OCI-LY3 (cell line): Measurements from ENCODE around the gene SCAMP5.

Experiments used
- H2AFZ ChIP-seq: fragments of 200-600, 300-600 bp; shearing (Covaris generic); 2 replicates; pipeline ENCODE4 v1.6.0; 2014; ENCODE audit warnings: antibody characterized with exemption, low read depth, low read length
- H3K27ac ChIP-seq: fragments of 200-600, 300-600 bp; sonication (generic); 2 replicates; pipeline ENCODE4 v1.5.1; 2014; ENCODE audit warnings: mild to moderate bottlenecking, low read length, moderate library complexity, mixed read lengths
- H3K27me3 ChIP-seq: fragments of 200-600, 300-600 bp; sonication (generic); 2 replicates; pipeline ENCODE4 v1.6.1; 2014; ENCODE audit warnings: low read depth, low read length, mixed read lengths
- H3K36me3 ChIP-seq: fragments of 200-600, 300-600 bp; sonication (generic); replicated peaks from 2 replicates; pipeline ENCODE3; 2014; ENCODE audit warnings: low read depth, low read length, mixed read lengths
- H3K4me1 ChIP-seq: fragments of 300-600, 200-600 bp; sonication (generic); 2 replicates; pipeline ENCODE4 v1.6.1; 2014; ENCODE audit warnings: low read length, mixed read lengths
- H3K4me2 ChIP-seq: fragments of 200-600, 300-600 bp; sonication (generic); 2 replicates; pipeline ENCODE4 v1.6.1; 2014; ENCODE audit warnings: low read length, mixed read lengths
- H3K4me3 ChIP-seq: fragments of 300-600, 200-600 bp; sonication (generic); 2 replicates; pipeline ENCODE4 v1.5.1; 2014; ENCODE audit warnings: antibody characterized with exemption, mild to moderate bottlenecking, low read length, moderate library complexity
- H3K79me2 ChIP-seq: fragments of 300-600, 200-600 bp; shearing (Covaris generic); 2 replicates; pipeline ENCODE4 v1.6.1; 2014; ENCODE audit warnings: mild to moderate bottlenecking, low read length, mixed read lengths
- H3K9ac ChIP-seq: fragments of 300-600, 200-600 bp; shearing (Covaris generic); 2 replicates; pipeline ENCODE4 v1.6.0; 2014; ENCODE audit warnings: mild to moderate bottlenecking, low read length, moderate library complexity
- H3K9me3 ChIP-seq: fragments of 200-600, 300-600 bp; shearing (Covaris generic); 2 replicates; pipeline ENCODE4 v1.6.1; 2014; ENCODE audit warnings: low read length, mixed read lengths; ENCODE audit not compliant: insufficient read depth
- H4K20me1 ChIP-seq: fragments of 200-600, 300-600 bp; sonication (generic); 2 replicates; pipeline ENCODE4 v1.6.1; 2016; ENCODE audit warnings: low read length, mixed read lengths; ENCODE audit not compliant: insufficient read depth
- EZH2phosphoT487 ChIP-seq: fragments of 200-600 bp; shearing (Covaris generic); IDR thresholded peaks from 2 replicates; pipeline ENCODE4 v1.6.1; 2018; ENCODE audit warnings: antibody characterized with exemption, mixed run types, low read depth
- TF ChIP-seq, protein P1 (sequence below): fragments of 200-600, 300-600 bp; sonication (generic); IDR thresholded peaks from 2 replicates; pipeline ENCODE4 v1.5.1; 2014; ENCODE audit warnings: antibody characterized with exemption, low read length, low read depth

The SCAMP5 gene

DNA sequence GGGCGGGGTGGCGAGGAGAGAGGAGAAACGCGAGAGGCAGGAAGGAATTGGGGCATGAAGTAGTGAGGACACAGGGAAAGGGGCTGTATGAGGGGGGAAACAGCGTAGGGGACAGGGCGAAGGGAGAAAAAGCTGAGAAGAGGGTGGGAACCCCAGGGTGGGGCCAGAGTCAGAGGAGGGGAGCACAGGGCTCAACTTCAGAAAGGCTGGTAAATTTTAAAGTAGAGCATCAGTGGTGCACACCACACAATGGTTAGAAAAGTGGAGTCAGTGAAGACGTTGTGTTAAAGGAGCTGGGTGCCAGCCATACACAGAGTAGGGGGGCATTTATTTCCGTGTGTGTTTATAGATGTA lies 35.8 kb upstream of the SCAMP5 start:
- no peak overlapping the region for H3K27ac ChIP-seq
- H3K4me1 ChIP-seq: no peaks in the 10 kb centered on the region
- H3K79me2 ChIP-seq: no peaks in the 10 kb centered on the region
- H2AFZ ChIP-seq: no peak overlapping the region
- no peak overlapping the region for H3K4me3 ChIP-seq
- H3K36me3 ChIP-seq: no peaks in the 10 kb centered on the region
- H3K4me2 ChIP-seq: no peak overlapping the region
- H4K20me1 ChIP-seq: no peaks in the 10 kb centered on the region
- no peaks in the 10 kb centered on the region for H3K9me3 ChIP-seq
- H3K9ac ChIP-seq: no peak overlapping the region
- no peak for TF ChIP-seq EZH2phosphoT487
- TF ChIP-seq, protein P1, sequence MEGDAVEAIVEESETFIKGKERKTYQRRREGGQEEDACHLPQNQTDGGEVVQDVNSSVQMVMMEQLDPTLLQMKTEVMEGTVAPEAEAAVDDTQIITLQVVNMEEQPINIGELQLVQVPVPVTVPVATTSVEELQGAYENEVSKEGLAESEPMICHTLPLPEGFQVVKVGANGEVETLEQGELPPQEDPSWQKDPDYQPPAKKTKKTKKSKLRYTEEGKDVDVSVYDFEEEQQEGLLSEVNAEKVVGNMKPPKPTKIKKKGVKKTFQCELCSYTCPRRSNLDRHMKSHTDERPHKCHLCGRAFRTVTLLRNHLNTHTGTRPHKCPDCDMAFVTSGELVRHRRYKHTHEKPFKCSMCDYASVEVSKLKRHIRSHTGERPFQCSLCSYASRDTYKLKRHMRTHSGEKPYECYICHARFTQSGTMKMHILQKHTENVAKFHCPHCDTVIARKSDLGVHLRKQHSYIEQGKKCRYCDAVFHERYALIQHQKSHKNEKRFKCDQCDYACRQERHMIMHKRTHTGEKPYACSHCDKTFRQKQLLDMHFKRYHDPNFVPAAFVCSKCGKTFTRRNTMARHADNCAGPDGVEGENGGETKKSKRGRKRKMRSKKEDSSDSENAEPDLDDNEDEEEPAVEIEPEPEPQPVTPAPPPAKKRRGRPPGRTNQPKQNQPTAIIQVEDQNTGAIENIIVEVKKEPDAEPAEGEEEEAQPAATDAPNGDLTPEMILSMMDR: no peak
- H3K27me3 ChIP-seq: peaks cover 23% of the 10 kb centered on the region

DNA sequence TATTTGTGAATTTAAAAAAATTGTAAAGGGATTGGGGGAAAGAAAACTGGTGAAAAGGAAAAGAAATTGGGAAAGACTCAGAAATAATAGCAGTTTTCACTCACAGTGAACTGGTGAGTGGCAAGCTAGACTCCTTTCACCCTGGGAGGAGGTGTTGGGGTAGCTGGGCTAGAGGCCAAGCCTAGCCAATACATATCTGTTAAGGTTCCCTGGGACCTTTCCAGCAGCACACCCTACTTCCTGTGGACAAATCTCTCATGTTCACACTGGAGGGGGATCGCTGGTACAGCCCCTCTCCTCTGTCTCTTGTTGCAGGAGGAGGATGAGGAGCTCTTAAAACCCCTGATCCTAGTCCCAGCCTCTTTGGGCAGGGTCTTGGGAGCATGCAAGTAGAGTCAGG lies 35.1 kb upstream of the SCAMP5 start:
- Histone ChIP-seq H4K20me1 (no peaks in the 10 kb centered on the region), H2AFZ (no peak overlapping the region), H3K9ac (no peak overlapping the region), H3K4me2 (no peak overlapping the region), H3K4me3 (no peak overlapping the region), H3K9me3 (no peaks in the 10 kb centered on the region), H3K79me2 (no peaks in the 10 kb centered on the region), H3K27me3 (peaks cover 23% of the 10 kb centered on the region), H3K4me1 (no peaks in the 10 kb centered on the region), H3K27ac (no peak overlapping the region), H3K36me3 (no peaks in the 10 kb centered on the region)
- no peak for TF ChIP-seq EZH2phosphoT487
- TF ChIP-seq, protein P1: no peak

DNA sequence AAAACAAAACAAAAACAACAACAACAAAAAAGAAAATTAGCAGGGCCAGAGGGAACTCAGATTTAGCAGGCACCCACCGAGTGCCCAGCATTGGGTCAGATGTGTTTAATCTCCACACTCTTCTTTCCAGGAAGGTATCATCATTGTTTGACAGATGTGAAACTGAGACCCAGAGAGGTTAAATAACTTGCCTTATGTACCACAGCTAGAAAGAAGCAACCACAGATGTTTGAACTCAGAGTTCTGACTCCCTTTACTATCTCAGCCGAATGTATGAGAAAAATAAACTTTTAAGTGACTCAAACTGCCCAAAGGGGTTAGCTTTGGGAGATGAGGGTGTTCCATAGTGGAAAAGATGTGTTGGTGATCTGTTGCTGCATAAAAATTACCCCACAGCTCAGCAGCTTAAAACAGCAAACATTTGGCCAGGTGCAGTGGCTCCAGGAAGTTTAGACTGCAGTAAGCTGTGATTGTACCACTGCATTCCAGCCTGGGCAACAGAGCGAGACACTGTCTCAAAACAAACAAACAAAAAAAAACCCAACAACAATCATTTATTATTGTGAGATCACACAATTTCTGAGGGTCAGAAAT lies 34.3 kb upstream of the SCAMP5 start:
- no peak overlapping the region for H3K27ac ChIP-seq
- no peak overlapping the region for H2AFZ ChIP-seq
- H3K36me3 ChIP-seq: no peaks in the 10 kb centered on the region
- H4K20me1 ChIP-seq: no peaks in the 10 kb centered on the region
- no peak overlapping the region for H3K4me3 ChIP-seq
- no peaks in the 10 kb centered on the region for H3K79me2 ChIP-seq
- no peaks in the 10 kb centered on the region for H3K4me1 ChIP-seq
- TF ChIP-seq, protein P1: no peak
- no peak for TF ChIP-seq EZH2phosphoT487
- H3K27me3 ChIP-seq: peaks cover 23% of the 10 kb centered on the region
- H3K4me2 ChIP-seq: no peak overlapping the region
- no peak overlapping the region for H3K9ac ChIP-seq
- H3K9me3 ChIP-seq: no peaks in the 10 kb centered on the region

DNA sequence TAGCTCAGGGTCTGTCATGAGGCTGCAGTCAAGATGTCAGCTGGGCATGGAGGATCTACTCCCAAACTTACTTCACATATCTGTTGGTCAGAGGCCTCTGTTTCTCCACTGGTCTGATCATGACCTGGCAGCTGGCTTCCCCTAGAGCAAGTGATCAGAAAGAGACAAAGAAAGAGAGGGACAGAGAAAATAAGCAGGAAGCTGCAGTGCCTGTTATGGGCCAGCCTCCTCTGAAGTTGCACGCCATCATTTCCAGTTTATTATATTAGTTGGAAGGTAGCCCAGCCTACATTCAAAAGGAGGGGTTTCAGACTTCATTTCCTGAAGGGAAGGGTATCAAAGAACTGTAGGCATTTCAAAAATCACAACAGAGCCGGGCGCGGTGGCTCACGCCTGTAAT lies 33.7 kb upstream of the SCAMP5 start:
- Histone ChIP-seq H4K20me1 (no peaks in the 10 kb centered on the region), H3K4me1 (no peaks in the 10 kb centered on the region), H3K27ac (no peak overlapping the region), H3K79me2 (no peaks in the 10 kb centered on the region), H2AFZ (no peak overlapping the region), H3K4me2 (no peak overlapping the region), H3K9me3 (no peaks in the 10 kb centered on the region), H3K27me3 (peaks cover 23% of the 10 kb centered on the region), H3K36me3 (no peaks in the 10 kb centered on the region), H3K9ac (no peak overlapping the region), H3K4me3 (no peak overlapping the region)
- TF ChIP-seq EZH2phosphoT487: no peak
- TF ChIP-seq, protein P1: no peak
